Body of pancreas (tissue), 4 donors: ENCODE data around the gene ACP7. TPM values are rescaled to one million over a fixed set of nuclear protein-coding genes. Genes with fewer than 3 reads are reported as not detected.

Experiments
- ATAC-seq: fragments of 150-250 bp; one replicate; pipeline ENCODE4 v1.9.1; 2016
- DNase-seq, 4 donors: peaks; one replicate each; pipeline ENCODE4 v3.0.0-alpha.2; 2019
- H3K27ac ChIP-seq, 4 donors: fragments of 200-600 bp; sonication (generic); 1 replicate in 3 of 4; 2 replicates in 1 of 4; pipeline versions ENCODE4 v1.5.1 to v1.6.1; 2016 to 2019; ENCODE audit warnings: mild to moderate bottlenecking in 1 of 4, mixed read lengths in 1 of 4, moderate library complexity in 1 of 4
- H3K27me3 ChIP-seq, 2 donors: fragments of 200-600 bp; sonication (generic); one replicate each; pipeline ENCODE4 v1.6.0; 2016; ENCODE audit warnings: mild to moderate bottlenecking in 1 of 2
- H3K36me3 ChIP-seq, 2 donors: fragments of 200-600 bp; sonication (generic); replicated peaks in 1 of 2; 2 replicates each; pipeline ENCODE4 v1.5.1; 2016; ENCODE audit warnings: low read depth in 2 of 2; ENCODE audit not compliant: insufficient read depth in 1 of 2
- H3K4me1 ChIP-seq: fragments of 200-600 bp; sonication (generic); one replicate; pipeline ENCODE4 v1.6.0; 2016
- H3K4me3 ChIP-seq, 2 donors: fragments of 200-600 bp; sonication (generic); 1 replicate in 1 of 2; 2 replicates in 1 of 2; pipeline ENCODE4 v1.5.1; 2016 to 2019
- H3K9me3 ChIP-seq, 3 donors: fragments of 200-600 bp; sonication (generic); 1 replicate in 2 of 3; 2 replicates in 1 of 3; pipeline ENCODE4 v1.5.1; 2016
- CTCF ChIP-seq, 7 experiments: fragments of 450-650 bp in 4 of 7; fragments of 200-600 bp in 3 of 7; sonication (generic) in 3 of 7; IDR thresholded peaks; one replicate each; pipeline ENCODE4 v1.5.1; 2016 to 2019; ENCODE audit warnings: antibody characterized with exemption in 7 of 7
- POLR2A ChIP-seq, 3 donors: fragments of 450-650 bp; IDR thresholded peaks; one replicate each; pipeline ENCODE4 v1.6.1; 2016; ENCODE audit warnings: antibody characterized with exemption in 3 of 3, mild to moderate bottlenecking in 2 of 3
- WGBS, 2 donors: methylation state at CpG; one replicate each; pipeline ENCODE4 v1.1.5; 2017; 5-methylcytosine and 5-hydroxymethylcytosine counted together
- intact Hi-C: fragments of 100-400 bp; cut with DNase I; formaldehyde crosslinking; loops from one replicate; pipeline ENCODE4 v1.15.1; 2023
- total RNA-seq, 2 donors: library from RNA; depleted of rRNA; stranded (reverse); fragments of >200 nt; gene quantifications; one replicate each; pipeline ENCODE4 v1.1.0, GENCODE V29; 2016

ACP7 gene
- total RNA-seq, 2 donors from 2014 or later, result not detected

DNA sequence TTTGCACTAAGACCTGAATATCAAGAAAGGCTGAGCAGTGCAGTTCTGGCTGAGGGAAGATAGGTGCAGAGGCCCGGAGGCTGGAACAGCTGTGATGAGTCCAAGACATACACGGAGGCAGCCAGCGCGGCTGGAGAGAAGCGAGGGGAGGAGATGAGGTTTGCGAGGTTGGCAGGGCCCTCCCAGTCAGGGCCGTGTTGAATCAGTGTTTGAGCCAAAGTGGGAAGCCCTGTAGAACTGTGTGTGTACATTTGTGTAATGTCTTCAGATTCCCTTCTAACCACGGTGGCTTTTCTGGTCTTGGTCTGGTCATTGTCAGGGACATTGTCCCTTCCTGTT, 76.3 kb downstream of the ACP7 start:
- no peaks in the 10 kb centered on the region for H3K27me3 ChIP-seq
- DNase-seq (peak in 3 of 4 donors; percentile 48 to 65 (median 64)), ATAC-seq (peak; percentile 24)
- no peak overlapping the region for H3K4me3 ChIP-seq
- H3K36me3 ChIP-seq, result no peaks in the 10 kb centered on the region
- no peaks in the 10 kb centered on the region for H3K9me3 ChIP-seq
- peak overlapping the region; percentile 5 to 46 (median 29) for H3K27ac ChIP-seq
- intact Hi-C loops, result no loop called here
- TF ChIP-seq POLR2A (IDR thresholded peaks at IDR 0.05) (no peak), CTCF (IDR thresholded peaks at IDR 0.05) (peak in 1 of 7 experiments; percentile 23)
- WGBS, 2 donors, result 6 to 16% methylated on average over 8 of the region's 8 CpGs
- peaks cover 76% of the 10 kb centered on the region for H3K4me1 ChIP-seq

Other genes with a start within 250 kb of the ACP7 start
- gene HNRNPL, start 234.4 kb upstream of the ACP7 start, total RNA-seq, result 100 to 1,000 TPM in 1 of 2 donors, 10 to 100 TPM in 1; 80.4 to 139 TPM
- 10 to 100 TPM in 1 of 2 donors, 1 to 10 TPM in 1; 6.9 to 13.7 TPM for gene RINL, start 206.1 kb upstream of the ACP7 start, total RNA-seq
- 10 to 100 TPM; 33.2 to 39.6 TPM for gene SIRT2, start 184.8 kb upstream of the ACP7 start, total RNA-seq
- 10 to 100 TPM in 1 of 2 donors, 1 to 10 TPM in 1; 7.8 to 28.3 TPM for gene NFKBIB, start 184.4 kb upstream of the ACP7 start, total RNA-seq
- gene CCER2, start 172.2 kb upstream of the ACP7 start, total RNA-seq, result not detected
- 10 to 100 TPM; 25.2 to 34.6 TPM for gene SARS2, start 153.6 kb upstream of the ACP7 start, total RNA-seq
- gene MRPS12, start 153.4 kb upstream of the ACP7 start, total RNA-seq, result 10 to 100 TPM; 16.6 to 16.8 TPM
- 10 to 100 TPM; 18.8 to 25.2 TPM for gene FBXO17, start 108.6 kb upstream of the ACP7 start, total RNA-seq
- gene FBXO27, start 51.8 kb upstream of the ACP7 start, total RNA-seq, result 1 to 10 TPM in 1 of 2 donors, under 1 TPM in 1; 0.52 to 4.3 TPM
- 10 to 100 TPM; 18.9 to 40.2 TPM for gene PAK4, start 41.4 kb downstream of the ACP7 start, total RNA-seq
- gene NCCRP1, start 112.6 kb downstream of the ACP7 start, total RNA-seq, result 1 to 10 TPM in 1 of 2 donors, under 1 TPM in 1; 0.66 to 7.8 TPM
- 1,000 to 10,000 TPM; 2,614 to 5,793 TPM for gene SYCN, start 119.9 kb downstream of the ACP7 start, total RNA-seq
- not detected for gene IFNL3, start 160.6 kb downstream of the ACP7 start, total RNA-seq
- gene IFNL4, start 164.5 kb downstream of the ACP7 start, total RNA-seq, result not detected
- not detected for gene IFNL2, start 184.0 kb downstream of the ACP7 start, total RNA-seq
- gene IFNL1, start 212.0 kb downstream of the ACP7 start, total RNA-seq, result not detected
- gene LRFN1, start 236.5 kb downstream of the ACP7 start, total RNA-seq, result 1 to 10 TPM; 2.0 to 5.7 TPM